Renal cortex interstitium (tissue), 3 donors: ENCODE results near the gene SIRPB1. TPM values are rescaled to one million over a fixed set of nuclear protein-coding genes. Genes with fewer than 3 reads are reported as not detected.

Source experiments
- polyA plus RNA-seq, 3 donors: library from polyadenylated mRNA; unstranded; fragments of 120-200 nt; gene quantifications; one replicate each; pipeline ENCODE4 v1.2.1, GENCODE V29; 2013; ENCODE audit not compliant: insufficient read length in 3 of 3

Gene SIRPB1
- polyA plus RNA-seq, 3 donors, result 0.56 to 1.5 (median 1.1) TPM

Other genes starting within 250 kb of the SIRPB1 start
- 100 to 1,000 TPM; 324 to 402 (median 371) TPM for gene FKBP1A, start 227.0 kb downstream of the SIRPB1 start, polyA plus RNA-seq
- 100 to 1,000 TPM in 2 of 3 donors, 10 to 100 TPM in 1; 96.5 to 110 (median 103) TPM for gene NSFL1C, start 153.2 kb downstream of the SIRPB1 start, polyA plus RNA-seq
- gene SIRPB2, start 128.6 kb downstream of the SIRPB1 start, polyA plus RNA-seq, result under 1 TPM; 0.79 to 0.87 (median 0.83) TPM
- gene SIRPD, start 62.3 kb downstream of the SIRPB1 start, polyA plus RNA-seq, result not detected
- not detected for gene SIRPG, start 37.8 kb upstream of the SIRPB1 start, polyA plus RNA-seq